IPS DF 4.7 (cell line): Measurements from ENCODE around the gene CBX2.

ENCODE experiments used
- DNase-seq: peaks from one replicate; pipeline ENCODE4 v3.0.0-alpha.2; 2013; ENCODE audit warnings: low spot score; ENCODE audit errors: extremely low read depth

CBX2 gene

DNA sequence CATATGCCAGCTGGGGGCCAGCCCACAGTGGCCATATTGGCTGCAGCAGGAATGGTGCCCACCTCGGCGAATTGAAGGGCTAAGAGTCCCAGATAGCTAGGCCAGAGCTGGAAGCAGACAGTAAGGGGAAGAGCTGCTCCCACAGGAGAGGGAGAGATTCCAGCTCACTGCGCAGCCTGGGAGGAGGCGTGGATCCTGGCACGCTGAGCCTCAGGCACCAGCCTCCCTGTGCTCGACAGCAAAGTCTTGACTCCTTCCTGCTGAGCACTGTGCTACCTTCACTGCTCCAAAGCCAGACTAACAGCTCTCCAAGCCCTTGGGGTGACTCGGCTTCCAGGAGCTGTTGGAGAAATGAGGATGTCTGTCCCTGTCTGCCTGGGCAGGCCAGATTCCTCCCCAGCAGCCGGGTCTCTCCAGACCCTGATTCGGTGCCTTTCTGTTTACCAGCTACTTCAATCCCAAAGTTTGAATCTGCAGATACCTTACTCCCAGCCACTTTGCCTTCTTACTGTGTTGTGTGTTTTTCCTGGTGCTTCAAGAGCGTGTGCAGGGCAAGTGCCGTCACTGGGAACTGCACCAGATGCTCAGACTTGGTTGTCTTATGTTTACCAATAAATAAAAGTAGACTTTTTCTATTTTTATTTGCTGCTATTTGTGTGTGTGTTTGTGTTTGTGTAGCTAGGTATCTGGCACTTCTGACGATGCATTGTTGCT is 9.1 kb downstream of the CBX2 start:
- no peak for DNase-seq

DNA sequence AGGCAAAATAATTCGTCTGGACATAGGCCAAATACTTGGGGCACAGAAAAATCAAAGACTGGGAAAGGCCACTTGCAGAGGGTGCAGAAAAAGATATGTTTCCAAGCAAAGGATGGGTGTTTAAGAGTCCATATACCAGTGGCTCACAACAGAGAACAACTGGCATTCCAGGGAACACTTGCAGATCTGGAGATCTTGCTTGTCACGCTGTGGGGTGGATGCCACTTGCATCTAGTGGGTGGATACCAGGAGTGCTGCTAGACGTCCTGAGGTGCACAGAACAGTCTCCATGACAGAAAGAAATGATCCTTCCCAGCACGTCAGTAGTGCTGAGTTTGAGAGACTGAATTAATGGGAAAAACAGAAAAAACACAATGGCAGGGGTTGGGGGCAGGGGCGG is 10.5 kb downstream of the CBX2 start:
- DNase-seq, result no peak

DNA sequence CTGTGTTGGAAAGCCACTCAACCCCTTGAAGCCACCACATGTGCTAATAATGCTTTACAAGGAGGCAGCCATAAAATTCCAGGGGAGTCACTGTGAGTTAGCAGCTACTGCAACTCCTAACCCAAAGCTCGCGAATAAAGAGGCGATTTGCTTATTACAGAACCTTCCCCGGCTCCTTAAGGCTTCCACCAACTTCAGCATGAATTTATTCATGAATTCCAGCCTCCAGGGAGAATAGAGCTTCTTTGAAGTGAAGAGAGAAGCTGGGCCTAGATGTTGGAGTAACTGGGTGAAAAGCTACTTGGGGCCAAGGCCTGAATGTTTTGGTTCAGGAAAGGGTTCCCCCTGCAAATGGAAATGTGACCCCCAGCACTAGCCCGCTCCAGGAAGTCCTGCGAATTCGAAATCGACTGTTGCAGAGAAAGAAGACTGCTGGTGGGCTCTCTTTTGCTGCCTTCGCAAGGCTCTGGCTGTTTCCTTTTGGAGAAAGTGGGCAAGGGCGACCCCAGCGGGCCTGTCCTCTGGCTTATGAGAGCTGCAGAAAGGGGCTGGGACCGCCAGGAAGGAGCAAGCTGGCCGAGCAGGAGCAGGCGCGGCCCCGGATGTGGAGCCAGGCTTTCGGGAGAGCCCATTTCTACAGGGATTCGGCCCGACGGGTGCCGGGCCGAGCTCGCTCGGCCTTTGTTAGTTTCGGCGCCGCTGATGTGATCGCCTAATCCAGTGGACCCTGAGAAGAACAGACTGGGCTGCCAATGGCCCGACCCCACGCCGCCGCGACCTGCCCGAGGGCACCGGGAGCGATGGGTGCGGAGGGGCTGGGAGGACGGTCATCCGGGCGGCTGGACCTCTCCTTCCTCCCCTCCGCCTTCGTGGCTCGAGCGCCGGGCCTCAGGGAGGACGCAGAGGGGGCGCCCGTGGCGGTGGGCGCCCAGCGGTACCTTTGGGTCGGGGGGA is 11.3 kb downstream of the CBX2 start:
- DNase-seq, result no peak

DNA sequence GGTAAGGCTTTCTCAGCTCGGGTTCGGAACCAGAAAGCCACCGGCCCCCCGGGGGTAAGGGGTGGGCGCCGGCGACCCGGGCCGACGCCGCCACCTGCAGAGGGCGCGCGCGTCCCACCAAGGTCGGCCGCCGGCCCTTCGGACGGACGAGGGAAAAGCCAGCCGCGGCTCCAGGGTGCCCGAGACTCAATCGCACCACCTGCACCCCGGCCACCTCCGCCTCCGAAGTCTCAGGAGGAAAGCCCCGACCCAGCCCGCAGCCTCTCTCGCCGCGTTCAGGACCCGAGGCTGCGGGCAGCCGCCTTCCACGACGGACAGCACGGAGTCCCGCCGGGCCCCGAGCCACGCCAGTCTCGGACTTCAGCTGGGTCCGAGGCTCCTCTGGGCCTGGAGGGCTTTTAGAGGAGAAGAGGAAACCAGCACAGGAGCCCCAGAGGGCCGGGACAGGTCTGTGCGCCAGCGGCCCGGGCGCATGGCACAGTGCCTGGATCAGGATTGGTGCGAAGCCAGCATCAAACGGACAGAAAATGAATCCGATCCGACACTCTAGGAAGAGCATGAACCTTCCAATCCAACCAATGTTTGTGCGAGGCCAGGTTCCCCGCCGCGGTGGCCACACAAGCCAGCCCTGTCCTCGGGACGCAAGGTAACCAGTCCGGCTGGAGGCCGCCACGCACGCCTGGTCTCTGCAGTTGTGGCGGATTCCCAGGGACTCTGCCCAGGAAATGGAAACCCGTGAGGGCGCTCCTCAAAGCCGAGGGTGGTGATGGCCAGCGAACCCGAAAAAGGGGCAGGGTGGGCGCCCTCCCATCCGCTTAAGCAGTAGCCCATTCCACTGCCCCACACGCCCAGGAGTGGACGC is 12.2 kb downstream of the CBX2 start:
- no peak for DNase-seq

DNA sequence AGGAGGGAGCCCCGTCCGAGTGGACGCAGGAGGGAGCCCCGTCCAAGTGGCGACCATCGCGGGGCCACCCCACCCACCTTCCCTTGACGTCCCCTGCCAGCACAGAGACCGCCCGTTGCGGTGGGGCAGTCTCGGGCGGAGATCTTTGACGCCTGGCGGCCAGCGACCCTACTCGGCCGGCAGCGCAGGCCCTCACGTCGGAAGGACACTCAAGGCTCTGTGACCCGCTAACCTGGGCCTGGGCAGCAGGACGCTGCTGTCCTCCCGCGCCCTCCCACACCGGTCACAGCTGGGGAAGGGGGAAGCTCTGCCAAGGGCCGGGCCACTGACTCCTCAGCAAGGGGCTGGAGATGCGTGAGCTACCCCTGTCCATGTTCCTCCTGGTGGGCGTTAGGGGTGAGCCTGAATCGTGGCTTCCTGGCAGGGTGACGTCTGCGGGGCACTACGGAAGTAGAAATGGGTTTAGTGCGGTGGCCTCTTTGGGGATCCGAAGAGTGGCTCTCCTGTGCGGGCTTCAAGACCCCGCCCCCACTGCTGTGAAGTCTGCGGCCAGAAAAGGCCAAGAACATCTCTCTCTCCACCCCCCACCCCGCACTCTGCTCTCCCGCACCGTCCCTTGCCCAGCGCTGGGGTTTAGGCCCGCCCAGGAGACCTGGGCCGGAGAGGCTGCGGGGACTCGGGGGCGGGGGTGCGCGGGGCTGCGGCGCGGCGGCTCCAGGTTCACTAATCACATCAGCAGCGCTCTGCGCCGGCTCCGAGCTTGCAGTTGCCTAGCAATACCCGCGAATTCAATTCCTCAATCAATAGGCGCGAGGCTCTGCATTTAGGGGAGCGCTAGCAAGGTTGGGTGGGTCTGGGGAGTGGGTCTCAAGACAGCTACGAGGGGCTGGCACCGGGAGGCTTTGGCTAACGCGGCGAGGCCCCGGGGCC is 13.1 kb downstream of the CBX2 start:
- no peak for DNase-seq

DNA sequence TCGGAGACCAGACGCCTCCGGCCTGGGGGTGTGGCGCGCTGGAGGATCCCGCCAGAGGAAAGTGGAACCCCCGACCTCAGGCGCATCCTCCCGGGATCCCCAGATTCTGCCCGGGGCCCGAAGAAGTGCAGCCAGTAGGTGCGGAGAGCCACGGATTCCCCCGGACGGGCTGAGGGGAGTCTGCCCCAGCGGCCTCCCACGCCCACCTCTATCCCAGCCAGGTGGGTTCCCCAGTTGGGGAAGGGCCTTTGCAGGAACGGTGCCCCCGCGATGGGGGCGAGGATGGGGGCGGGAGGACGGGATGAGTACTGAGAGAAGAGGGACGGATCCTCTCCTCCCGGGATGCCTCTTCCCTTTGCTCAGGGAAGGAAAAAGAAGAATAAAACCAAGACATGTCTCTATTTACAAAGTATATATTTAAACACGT is 13.8 kb downstream of the CBX2 start:
- DNase-seq, result no peak

DNA sequence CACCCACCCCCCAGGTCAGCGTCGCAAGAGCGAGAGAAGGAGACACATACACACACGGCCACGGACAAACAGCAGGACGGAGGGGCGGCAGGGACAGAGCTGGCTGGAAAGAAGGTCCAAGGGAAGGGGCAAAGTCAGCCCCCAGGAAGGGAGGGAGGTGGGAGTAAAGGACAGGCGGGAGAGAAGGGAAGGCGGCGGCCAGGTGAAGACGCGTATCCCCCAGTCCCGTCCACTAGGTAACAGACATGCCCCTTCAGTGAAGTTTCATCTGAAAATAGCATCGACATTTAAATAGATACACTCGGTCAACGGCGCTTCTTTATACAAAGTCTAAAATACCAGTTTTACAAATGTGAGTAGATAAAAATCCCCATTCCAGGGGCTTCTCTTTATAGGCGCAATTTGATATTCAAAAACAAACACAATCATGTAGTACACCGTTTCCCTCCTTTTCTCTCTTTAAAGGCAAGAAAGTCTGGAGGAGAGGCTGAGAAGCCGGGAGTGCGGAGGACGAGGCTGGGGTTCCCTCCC is 14.5 kb downstream of the CBX2 start:
- no peak for DNase-seq

DNA sequence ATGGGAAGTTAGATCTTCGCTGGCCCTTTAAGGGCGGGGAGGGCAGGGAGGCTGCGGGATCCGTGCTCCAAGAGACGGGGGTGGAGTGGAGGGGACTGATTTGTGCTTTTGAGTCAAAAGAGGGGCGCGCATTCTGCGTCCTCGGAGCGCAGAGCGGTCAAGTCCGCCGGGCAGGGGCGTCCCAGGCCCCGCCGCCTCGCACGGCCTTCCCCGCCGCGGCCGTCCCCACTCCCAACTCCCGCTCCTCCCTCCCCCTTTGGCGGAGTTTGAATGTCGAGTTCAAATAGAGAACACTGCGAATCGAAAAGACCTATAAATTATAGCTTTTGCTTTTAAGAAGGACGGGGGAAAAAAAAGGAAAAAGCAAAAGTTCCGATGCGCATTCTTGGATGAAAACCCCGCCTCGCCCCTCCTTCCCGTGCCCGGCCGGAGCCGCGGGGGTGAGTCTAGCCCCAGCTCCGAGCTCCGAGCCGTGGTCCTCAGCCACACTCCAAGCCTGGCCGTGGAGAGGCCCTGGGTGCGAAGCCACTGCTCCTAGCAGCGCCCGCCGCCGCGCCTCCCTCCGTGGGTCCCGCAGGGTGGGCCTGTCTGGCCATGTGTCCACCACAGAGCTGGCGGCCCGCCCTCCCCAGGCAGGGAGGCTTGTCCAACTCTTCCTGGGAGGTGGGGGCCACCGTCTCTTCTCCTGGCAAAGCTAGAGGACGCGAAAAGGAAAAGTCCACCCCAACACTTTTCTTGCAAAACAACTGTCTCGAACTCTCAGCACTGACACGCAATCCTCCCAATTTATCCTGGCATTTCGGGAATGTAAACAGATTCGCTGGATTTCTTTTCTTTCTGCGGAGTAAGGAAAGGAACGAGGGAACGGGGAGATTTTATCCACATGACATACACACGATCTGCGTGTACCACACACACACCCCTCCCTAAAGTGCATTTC is 15.3 kb downstream of the CBX2 start:
- no peak for DNase-seq

DNA sequence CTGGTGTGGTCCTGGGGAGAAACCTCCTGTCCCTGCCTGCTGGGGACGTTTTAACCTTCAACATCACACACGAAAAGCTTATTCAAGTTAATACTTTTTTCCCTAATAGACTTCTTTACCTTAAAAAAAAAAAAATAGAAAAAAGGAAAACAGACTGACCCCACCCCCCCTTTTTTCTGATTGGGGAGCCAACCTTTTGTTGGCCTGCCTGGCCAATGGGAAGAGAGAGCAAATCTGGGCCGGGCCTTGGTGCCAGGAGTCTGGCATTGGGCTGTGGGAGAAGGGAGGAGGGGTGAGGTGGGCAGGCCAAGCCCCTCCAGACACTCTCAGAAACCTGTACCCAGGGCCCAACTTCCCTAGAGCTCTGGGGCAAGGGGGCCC is 16.0 kb downstream of the CBX2 start:
- DNase-seq, result no peak

DNA sequence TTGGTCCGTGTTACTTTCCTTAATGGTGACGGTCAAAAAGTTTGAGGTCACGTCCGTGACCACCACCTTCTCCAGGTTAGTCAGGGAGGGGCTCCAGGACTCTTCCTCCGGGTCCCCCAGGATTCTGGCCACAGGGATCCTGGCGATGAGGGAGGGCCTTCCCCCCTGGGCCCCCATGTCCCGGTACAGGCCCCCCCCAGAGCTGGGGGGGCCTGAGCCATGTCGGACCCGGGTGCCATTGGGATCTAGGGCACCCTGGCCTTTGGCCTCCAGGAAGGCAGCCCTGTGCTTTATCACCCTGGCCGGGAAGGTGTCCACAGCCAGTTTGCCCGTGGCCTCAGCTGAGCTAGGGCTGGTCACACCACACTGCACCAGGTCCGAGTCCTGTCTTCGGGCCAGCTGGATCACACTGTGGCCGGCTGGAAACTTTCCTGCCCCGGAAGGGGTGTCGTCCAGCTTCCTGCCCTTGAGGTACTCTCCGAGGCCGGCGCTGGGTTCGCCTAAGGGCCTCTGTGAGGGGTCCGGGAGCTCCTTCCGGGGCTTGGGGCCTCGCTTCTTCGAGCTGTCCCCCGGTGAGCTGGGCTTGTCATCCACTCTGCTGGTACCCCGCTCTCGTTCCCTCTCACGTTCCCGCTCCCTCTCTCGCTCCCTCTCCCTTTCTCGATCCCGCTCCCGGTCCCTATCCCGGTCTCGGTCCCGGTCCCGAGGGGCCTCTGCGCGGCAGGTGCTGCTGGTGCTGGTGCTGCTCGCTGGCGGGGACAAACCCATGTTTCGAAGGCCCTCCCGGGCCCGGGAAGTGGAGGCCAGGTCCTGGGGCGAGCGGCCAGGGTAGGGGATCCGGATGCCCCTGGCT is 16.9 kb downstream of the CBX2 start:
- DNase-seq, result no peak

DNA sequence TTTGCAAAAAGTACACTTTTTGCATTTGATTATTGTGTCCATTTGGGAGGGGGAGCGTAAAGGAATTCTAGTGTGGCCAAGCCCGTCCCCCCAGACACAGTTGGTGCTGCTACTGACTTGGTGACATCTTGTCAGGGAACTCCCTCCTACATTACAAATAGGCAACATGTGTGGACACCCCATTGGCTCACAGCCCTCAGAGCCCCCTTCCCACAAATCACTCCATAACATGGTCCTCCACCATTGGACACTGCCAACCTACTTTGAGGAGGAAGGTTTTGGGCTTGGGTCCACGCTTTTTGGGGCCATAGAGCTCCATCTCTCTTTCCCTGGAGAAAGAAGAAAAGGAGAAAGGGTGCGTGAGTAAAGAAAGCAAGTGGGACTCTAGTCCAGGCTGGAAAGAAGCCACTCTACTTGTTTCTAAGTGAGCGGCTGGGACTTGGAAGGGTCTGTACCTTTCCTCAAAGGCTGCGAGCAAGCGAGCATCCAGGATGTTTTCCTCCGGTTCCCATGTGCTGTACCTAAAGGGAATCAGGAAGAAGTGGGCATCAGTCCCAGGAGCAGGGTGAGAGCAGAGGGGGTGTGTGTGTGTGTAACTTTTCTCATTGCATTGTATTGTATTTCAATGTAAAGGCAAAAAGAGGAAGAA is 18.0 kb downstream of the CBX2 start:
- DNase-seq, result no peak

DNA sequence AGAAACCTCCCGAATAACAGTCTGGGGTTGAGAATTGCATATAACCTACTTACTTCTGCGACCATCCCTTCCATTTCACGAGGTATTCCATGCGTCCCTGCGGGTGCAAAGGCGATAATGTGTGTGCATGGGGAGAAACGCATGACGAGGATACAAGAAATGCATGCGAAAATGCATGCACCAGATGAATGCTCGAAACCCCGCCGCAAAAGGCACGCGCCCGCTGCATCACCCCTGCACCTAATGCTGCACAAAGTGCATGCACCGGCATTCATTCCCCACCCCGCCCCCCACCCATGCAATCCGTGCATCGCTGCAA is 18.5 kb downstream of the CBX2 start:
- DNase-seq, result no peak

DNA sequence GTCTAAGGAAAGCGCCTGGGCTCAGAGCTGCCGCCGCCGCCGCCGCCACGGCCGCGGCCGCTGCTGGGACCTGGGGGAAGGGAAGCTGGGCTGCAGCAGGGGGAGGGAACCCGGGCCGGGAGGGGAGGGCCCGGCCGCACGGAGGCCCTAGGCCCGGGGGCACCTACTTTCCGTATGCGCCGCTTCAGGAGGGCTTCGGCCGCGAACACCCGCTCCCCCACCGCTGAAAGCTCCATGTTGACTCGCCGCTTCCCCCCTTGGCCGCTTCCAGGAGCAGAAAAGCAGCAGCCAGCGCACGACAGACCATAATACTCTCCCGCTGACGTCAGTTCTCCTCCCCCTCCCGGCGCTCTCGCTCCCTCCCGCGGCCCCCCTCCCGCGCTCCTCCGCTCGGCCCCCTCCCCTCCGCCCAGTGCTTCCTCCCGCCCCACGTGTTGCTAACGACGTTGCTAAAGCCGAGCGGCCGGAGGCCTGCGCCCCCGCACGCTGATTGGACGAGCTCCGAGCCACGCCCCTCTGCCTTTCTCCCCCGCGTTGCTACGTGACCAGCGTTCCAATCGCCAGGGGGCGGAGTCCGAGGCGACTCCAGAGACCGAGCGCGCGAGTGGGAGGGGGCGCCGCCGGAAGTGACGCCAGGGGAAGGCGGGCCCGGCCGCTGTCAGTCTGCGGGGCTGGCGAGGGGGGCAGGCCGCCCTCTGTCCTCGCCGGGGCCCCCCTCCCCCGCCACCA is 19.0 kb downstream of the CBX2 start, which contains the start of gene CBX8:
CBX8 (minus strand) TSS at position 315 of the 729 bp plus-strand sequence; CDS start at position 236, 79 bp downstream.
- peak; percentile 92 for DNase-seq

DNA sequence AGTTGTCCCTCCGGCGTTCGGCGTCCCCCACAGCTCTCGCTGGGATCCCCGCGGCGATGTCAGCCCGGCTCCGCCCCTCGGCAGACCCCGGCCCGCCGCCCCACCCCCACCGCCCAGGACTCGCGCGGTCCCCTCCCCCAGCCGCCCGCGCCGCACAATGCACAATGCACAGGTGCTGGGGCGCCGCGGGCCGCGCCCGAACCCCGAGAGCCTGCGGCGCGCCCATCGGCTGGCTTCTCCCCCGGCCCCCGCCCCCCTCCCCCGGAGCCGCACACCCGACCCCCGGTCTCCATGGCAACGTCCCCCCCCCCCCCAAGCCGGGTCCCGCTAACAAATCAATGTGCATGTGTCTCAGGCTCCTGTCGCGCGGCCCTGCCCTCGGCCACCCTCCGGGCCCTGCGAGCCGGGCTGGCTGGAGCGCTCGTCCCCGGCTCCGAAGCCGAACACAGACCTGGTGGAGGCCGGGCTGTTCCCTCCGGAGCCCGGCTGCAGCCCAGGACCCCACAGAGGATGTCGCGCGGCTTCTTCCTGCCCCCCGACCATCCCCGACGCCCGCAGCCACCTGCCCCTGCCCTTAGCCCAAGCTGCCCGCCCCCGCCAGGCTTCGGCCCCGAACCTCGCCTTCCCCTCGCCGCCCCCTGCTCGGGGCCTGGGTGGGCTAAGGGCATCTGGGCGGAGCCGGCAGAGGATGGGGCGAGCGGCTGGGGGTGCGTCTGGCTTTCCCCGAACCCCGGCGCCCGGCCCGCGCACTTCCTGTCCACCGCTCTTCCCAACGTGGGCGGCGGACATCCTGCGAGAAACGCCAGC is 19.7 kb downstream of the CBX2 start:
- no peak for DNase-seq

DNA sequence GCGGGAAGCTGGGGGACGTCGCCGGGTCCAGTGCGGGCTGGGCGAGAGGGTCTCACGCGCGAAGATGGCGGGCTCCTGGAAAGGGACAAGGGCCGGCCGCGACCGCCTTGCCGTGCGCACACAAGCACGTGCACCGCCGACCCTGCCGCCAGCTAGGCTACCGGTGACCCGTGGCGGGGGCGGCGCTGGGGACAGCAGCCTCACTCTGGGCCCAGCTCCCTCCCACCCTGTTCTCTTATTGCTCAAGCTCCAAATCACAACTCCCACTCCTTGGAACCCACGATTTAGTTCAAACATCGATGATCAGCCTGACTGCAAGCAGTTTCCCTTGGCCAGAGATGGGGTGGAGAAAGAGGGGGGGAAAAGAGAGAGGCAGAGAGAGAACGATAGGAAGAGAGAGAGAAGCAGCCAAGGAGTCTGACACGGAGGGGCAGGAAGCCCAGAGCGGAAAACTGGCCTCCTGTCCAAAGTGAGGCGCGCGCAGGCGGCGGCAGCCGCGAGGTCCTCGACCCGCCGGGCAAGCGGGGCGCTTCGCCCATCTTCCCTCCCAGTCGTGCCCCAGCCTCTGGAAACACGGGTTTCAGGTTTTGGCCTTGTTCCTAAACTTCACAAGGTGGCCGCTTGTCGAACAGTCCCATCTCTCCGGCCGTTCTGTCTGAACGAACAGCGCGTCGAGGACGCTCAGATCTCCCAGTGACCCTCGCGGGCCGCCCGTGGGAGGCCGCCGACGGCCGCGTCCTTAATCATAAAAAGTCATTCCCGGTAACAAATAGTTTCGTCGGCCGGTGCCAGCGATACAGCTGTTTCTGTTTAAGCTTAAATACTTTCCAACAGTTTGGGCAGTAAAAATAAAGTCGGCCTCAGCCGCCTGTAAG is 20.6 kb downstream of the CBX2 start:
- no peak for DNase-seq
